ENCODE measurements around the gene CYB5R3. TPM values are rescaled to one million over a fixed set of nuclear protein-coding genes. Genes with fewer than 3 reads are reported as not detected.
"Not testable (repeated sequence)": the region's sequence is repeated elsewhere in the genome, so short reads cannot be mapped to it uniquely, and the experiment has no call there.

Gene CYB5R3
- total RNA-seq, 5 donors from 2014 or later (not counting 1 experiment from before 2014, with no cell fraction given): 40.8 to 58.6 (median 51.0) TPM

DNA sequence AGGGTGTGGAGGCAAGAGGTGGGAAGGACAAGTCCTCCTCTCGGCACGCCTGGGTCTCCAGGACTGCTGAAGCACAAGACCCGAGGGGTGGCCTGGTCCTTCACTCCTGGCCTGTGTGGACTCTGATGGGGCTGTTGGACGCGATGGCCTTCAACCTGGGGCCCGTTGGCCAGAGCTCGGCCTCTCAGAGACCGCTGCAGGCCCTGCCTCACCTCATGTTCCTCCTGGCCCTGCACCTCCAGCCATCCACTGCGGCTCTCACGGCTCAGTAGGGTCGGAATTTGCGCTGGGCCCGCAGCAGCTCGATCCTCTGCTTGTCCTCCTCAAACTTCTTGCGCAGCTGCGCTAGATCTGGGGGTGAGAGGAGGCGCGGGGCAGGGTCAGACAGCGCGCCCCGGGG is 74.7 kb downstream of the CYB5R3 start:
- 98% methylated on average over 7 of the region's 21 CpGs for WGBS (ENCODE audit: insufficient coverage)
- H3K36me3 ChIP-seq (ENCODE audit: control insufficient read depth in 2 of 2, extremely low read depth in 1 of 2, insufficient read depth in 1 of 2, low read length in 1 of 2): peaks cover 18 to 28% of the 10 kb centered on the region in 2 donors
- peaks cover 19% of the 10 kb centered on the region for H3K36me3 Mint-ChIP-seq

GRCh38 chr22:42574046-42574445 is 75.1 kb downstream of the CYB5R3 start:
- H3K9me3 ChIP-seq, H3K27ac Mint-ChIP-seq: not testable (repeated sequence)

More for the DNA sequence above, 74.7 kb downstream of the CYB5R3 start:
- H3K4me3 ChIP-seq (ENCODE audit: control insufficient read depth in 1 of 2, extremely low read depth in 1 of 2, low read length in 1 of 2); DNase-seq; H3K27ac Mint-ChIP-seq; POLR2A ChIA-PET; H3K27me3 ChIP-seq (replicated peaks in 1 of 2; ENCODE audit: control insufficient read depth in 2 of 2, extremely low read depth in 1 of 2, insufficient read depth in 2 of 2, low read length in 1 of 2); H3K27ac ChIP-seq (ENCODE audit: low read length); H3K4me1 ChIP-seq (ENCODE audit: control insufficient read depth in 1 of 2, extremely low read depth in 1 of 2, insufficient read depth in 2 of 2, low read length in 2 of 2); H3K4me1 Mint-ChIP-seq; H3K9me3 ChIP-seq; ATAC-seq (replicated peaks in 1 of 4); CTCF ChIA-PET; H3K27me3 Mint-ChIP-seq; H3K9me3 Mint-ChIP-seq; H3K4me3 Mint-ChIP-seq: not testable (repeated sequence)

DNA sequence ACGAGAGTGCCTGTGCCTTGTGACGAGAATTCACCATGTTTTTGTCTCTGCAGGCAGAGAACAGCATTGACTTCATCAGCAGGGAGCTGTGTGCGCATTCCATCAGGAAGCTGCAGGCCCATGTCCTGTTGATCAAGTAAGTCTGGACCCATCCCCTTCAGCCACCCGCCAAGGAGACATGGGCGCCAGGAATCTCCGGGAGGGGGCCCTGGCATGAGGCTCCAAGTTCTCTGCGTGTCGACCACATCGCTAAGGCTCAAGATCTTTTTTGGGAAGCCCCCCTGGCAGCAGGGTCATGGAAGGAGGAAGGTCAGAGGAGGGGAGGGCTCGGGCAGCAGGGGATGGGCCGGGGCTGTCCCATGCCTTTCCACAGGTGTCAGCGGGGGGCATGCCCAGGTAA is 78.1 kb downstream of the CYB5R3 start:
- H3K9me3 Mint-ChIP-seq; CTCF ChIA-PET; DNase-seq; H3K4me1 Mint-ChIP-seq; POLR2A ChIA-PET; H3K27ac Mint-ChIP-seq; H3K27me3 Mint-ChIP-seq; H3K9me3 ChIP-seq; H3K27ac ChIP-seq (ENCODE audit: low read length); ATAC-seq (replicated peaks in 1 of 4); H3K4me3 ChIP-seq (ENCODE audit: control insufficient read depth in 1 of 2, extremely low read depth in 1 of 2, low read length in 1 of 2); H3K27me3 ChIP-seq (replicated peaks in 1 of 2; ENCODE audit: control insufficient read depth in 2 of 2, extremely low read depth in 1 of 2, insufficient read depth in 2 of 2, low read length in 1 of 2); H3K4me1 ChIP-seq (ENCODE audit: control insufficient read depth in 1 of 2, extremely low read depth in 1 of 2, insufficient read depth in 2 of 2, low read length in 2 of 2); H3K4me3 Mint-ChIP-seq: not testable (repeated sequence)
- peaks cover 7 to 13% of the 10 kb centered on the region in 2 donors for H3K36me3 ChIP-seq (ENCODE audit: control insufficient read depth in 2 of 2, extremely low read depth in 1 of 2, insufficient read depth in 1 of 2, low read length in 1 of 2)
- H3K36me3 Mint-ChIP-seq: peaks cover 10% of the 10 kb centered on the region
- WGBS (ENCODE audit: insufficient coverage): 90% methylated on average over 5 of the region's 12 CpGs

More at GRCh38 chr22:42574046-42574445, 75.1 kb downstream of the CYB5R3 start:
- peaks cover 18 to 28% of the 10 kb centered on the region in 2 donors for H3K36me3 ChIP-seq (ENCODE audit: control insufficient read depth in 2 of 2, extremely low read depth in 1 of 2, insufficient read depth in 1 of 2, low read length in 1 of 2)
- peaks cover 19% of the 10 kb centered on the region for H3K36me3 Mint-ChIP-seq
- WGBS (ENCODE audit: insufficient coverage): no CpG with 5 or more reads among the region's 1 CpG
- H3K9me3 Mint-ChIP-seq; H3K27ac ChIP-seq (ENCODE audit: low read length); CTCF ChIA-PET; DNase-seq; H3K27me3 Mint-ChIP-seq; H3K4me1 Mint-ChIP-seq; H3K4me1 ChIP-seq (ENCODE audit: control insufficient read depth in 1 of 2, extremely low read depth in 1 of 2, insufficient read depth in 2 of 2, low read length in 2 of 2); H3K4me3 ChIP-seq (ENCODE audit: control insufficient read depth in 1 of 2, extremely low read depth in 1 of 2, low read length in 1 of 2); H3K4me3 Mint-ChIP-seq; H3K27me3 ChIP-seq (replicated peaks in 1 of 2; ENCODE audit: control insufficient read depth in 2 of 2, extremely low read depth in 1 of 2, insufficient read depth in 2 of 2, low read length in 1 of 2); ATAC-seq (replicated peaks in 1 of 4); POLR2A ChIA-PET: not testable (repeated sequence)

- peaks cover 7 to 13% of the 10 kb centered on the region in 2 donors for H3K36me3 ChIP-seq (ENCODE audit: control insufficient read depth in 2 of 2, extremely low read depth in 1 of 2, insufficient read depth in 1 of 2, low read length in 1 of 2)
- H3K4me1 Mint-ChIP-seq; H3K27ac ChIP-seq (ENCODE audit: low read length); DNase-seq; H3K9me3 ChIP-seq; H3K4me3 ChIP-seq (ENCODE audit: control insufficient read depth in 1 of 2, extremely low read depth in 1 of 2, low read length in 1 of 2); H3K27me3 Mint-ChIP-seq; H3K4me1 ChIP-seq (ENCODE audit: control insufficient read depth in 1 of 2, extremely low read depth in 1 of 2, insufficient read depth in 2 of 2, low read length in 2 of 2); H3K27me3 ChIP-seq (replicated peaks in 1 of 2; ENCODE audit: control insufficient read depth in 2 of 2, extremely low read depth in 1 of 2, insufficient read depth in 2 of 2, low read length in 1 of 2); H3K4me3 Mint-ChIP-seq; ATAC-seq (replicated peaks in 1 of 4); H3K9me3 Mint-ChIP-seq; H3K27ac Mint-ChIP-seq; POLR2A ChIA-PET: not testable (repeated sequence)
- WGBS (ENCODE audit: insufficient coverage): 92% methylated on average over 5 of the region's 9 CpGs
- CTCF ChIA-PET: interaction anchor here in 1 of 2 donors (0.9 kb wide), 1 partner anchor 63 kb away, joined by 10 read pairs; no protein-coding TSS in a partner anchor
- H3K36me3 Mint-ChIP-seq: peaks cover 10% of the 10 kb centered on the region
Observed at GRCh38 chr22:42570580-42570979, 78.6 kb downstream of the CYB5R3 start.

DNA sequence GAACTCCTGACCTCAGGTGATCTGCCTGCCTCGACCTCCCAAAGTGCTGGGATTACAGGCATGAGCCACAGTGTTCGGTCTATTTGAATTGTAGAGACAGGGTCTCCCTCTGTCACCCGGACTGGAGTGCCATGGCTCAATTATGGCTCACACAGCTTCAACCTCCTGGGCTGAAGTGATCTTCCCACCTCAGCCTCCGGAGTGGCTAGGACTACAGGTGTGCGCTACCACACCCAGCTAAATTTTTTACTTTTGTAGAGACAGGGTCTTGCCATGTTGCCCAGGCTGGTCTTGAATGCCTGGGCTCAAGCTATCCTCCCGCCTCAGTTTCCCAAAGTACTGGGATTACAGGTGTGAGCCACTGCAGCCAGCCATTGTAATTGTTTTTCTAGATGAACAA is 81.2 kb downstream of the CYB5R3 start:
- H3K36me3 Mint-ChIP-seq; H3K4me1 Mint-ChIP-seq; H3K4me3 Mint-ChIP-seq; H3K36me3 ChIP-seq (ENCODE audit: control insufficient read depth in 2 of 2, extremely low read depth in 1 of 2, insufficient read depth in 1 of 2, low read length in 1 of 2); H3K9me3 Mint-ChIP-seq; H3K27me3 ChIP-seq (replicated peaks in 1 of 2; ENCODE audit: control insufficient read depth in 2 of 2, extremely low read depth in 1 of 2, insufficient read depth in 2 of 2, low read length in 1 of 2); CTCF ChIA-PET; ATAC-seq (replicated peaks in 1 of 4); H3K27me3 Mint-ChIP-seq; POLR2A ChIA-PET; H3K4me3 ChIP-seq (ENCODE audit: control insufficient read depth in 1 of 2, extremely low read depth in 1 of 2, low read length in 1 of 2); DNase-seq; H3K4me1 ChIP-seq (ENCODE audit: control insufficient read depth in 1 of 2, extremely low read depth in 1 of 2, insufficient read depth in 2 of 2, low read length in 2 of 2); H3K27ac Mint-ChIP-seq; H3K27ac ChIP-seq (ENCODE audit: low read length); H3K9me3 ChIP-seq: not testable (repeated sequence)
- 100% methylated on average over 2 of the region's 6 CpGs for WGBS (ENCODE audit: insufficient coverage)

Other genes with a start within 250 kb of the CYB5R3 start
- under 1 TPM; 0.07 to 0.32 (median 0.18) TPM for gene NFAM1, start 217.0 kb downstream of the CYB5R3 start, total RNA-seq
- 10 to 100 TPM; 51.2 to 84.9 (median 54.4) TPM for gene RRP7A, start 129.6 kb downstream of the CYB5R3 start, total RNA-seq
- gene SERHL2, start 95.4 kb downstream of the CYB5R3 start, total RNA-seq: 1 to 10 TPM in 3 of 5 donors, under 1 TPM in 2; 0.70 to 1.6 (median 1.0) TPM
- gene POLDIP3, start 34.5 kb downstream of the CYB5R3 start, total RNA-seq: 10 to 100 TPM; 66.5 to 83.8 (median 81.0) TPM
- 1 to 10 TPM in 4 of 5 donors, under 1 TPM in 1; 0.79 to 5.0 (median 1.8) TPM for gene ATP5MGL, start 8.8 kb downstream of the CYB5R3 start, total RNA-seq
- under 1 TPM in 3 of 5 donors, not detected in 2; 0.26 to 0.60 (median 0.46) TPM for gene A4GALT, start 71.5 kb upstream of the CYB5R3 start, total RNA-seq
- gene ARFGAP3, start 207.9 kb upstream of the CYB5R3 start, total RNA-seq: 10 to 100 TPM; 25.7 to 32.5 (median 30.2) TPM